Inflammatory macrophage (primary cell): ENCODE data around the gene SLC39A5.
"Not testable (repeated sequence)": the region's sequence is repeated elsewhere in the genome, so short reads cannot be mapped to it uniquely, and the experiment has no call there.

Experiments
- DNase-seq, 2 donors: peaks; one replicate each; pipeline ENCODE4 v3.0.0-alpha.2; 2020 to 2022

SLC39A5 gene

GRCh38 chr12:56247923-56248322 is 18.1 kb downstream of the SLC39A5 start:
- no peak for DNase-seq

- no peak for DNase-seq
Observed at GRCh38 chr12:56248711-56249110, 18.9 kb downstream of the SLC39A5 start.

- no peak for DNase-seq
Observed at GRCh38 chr12:56252649-56253048, 22.8 kb downstream of the SLC39A5 start.

GRCh38 chr12:56253091-56253490 is 23.2 kb downstream of the SLC39A5 start:
- no peak for DNase-seq

GRCh38 chr12:56255671-56256070 is 25.8 kb downstream of the SLC39A5 start:
- DNase-seq, result no peak

GRCh38 chr12:56256326-56256960 is 26.6 kb downstream of the SLC39A5 start:
- DNase-seq, result no peak

GRCh38 chr12:56257071-56257470 is 27.2 kb downstream of the SLC39A5 start:
- no peak for DNase-seq

- DNase-seq, result peak in 1 of 2 donors; percentile 9
Observed at GRCh38 chr12:56257491-56258067, 27.7 kb downstream of the SLC39A5 start.

GRCh38 chr12:56258068-56258819 is 28.4 kb downstream of the SLC39A5 start, which contains the start of gene ANKRD52:
TSS of gene ANKRD52 (minus strand) at chr12:56258384. CDS start at chr12:56258269, 115 bp downstream.
- peak; percentile 70 to 78 for DNase-seq

- no peak for DNase-seq
Observed at GRCh38 chr12:56258820-56259183, 29.0 kb downstream of the SLC39A5 start.

- DNase-seq, result no peak
Observed at GRCh38 chr12:56260380-56260779, 30.5 kb downstream of the SLC39A5 start.

GRCh38 chr12:56260921-56261320 is 31.1 kb downstream of the SLC39A5 start:
- no peak for DNase-seq

- no peak for DNase-seq
Observed at GRCh38 chr12:56261503-56262232, 31.8 kb downstream of the SLC39A5 start.

- DNase-seq, result not testable (repeated sequence)
Observed at GRCh38 chr12:56262955-56263354, 33.1 kb downstream of the SLC39A5 start.

GRCh38 chr12:56266068-56266692 is 36.3 kb downstream of the SLC39A5 start:
- DNase-seq, result not testable (repeated sequence)

GRCh38 chr12:56266693-56267442 is 37.0 kb downstream of the SLC39A5 start, which contains the start of gene COQ10A:
TSS of gene COQ10A (plus strand) at chr12:56266942. CDS start at chr12:56267119, 177 bp downstream.
- DNase-seq, result peak; percentile 68 to 74

- no peak for DNase-seq
Observed at GRCh38 chr12:56267443-56268071, 37.7 kb downstream of the SLC39A5 start.

- no peak for DNase-seq
Observed at GRCh38 chr12:56271031-56271430, 41.2 kb downstream of the SLC39A5 start.

GRCh38 chr12:56272468-56272867 is 42.6 kb downstream of the SLC39A5 start:
- not testable (repeated sequence) for DNase-seq

- DNase-seq, result no peak
Observed at GRCh38 chr12:56274299-56274698, 44.4 kb downstream of the SLC39A5 start.

GRCh38 chr12:56278905-56279304 is 49.1 kb downstream of the SLC39A5 start:
- no peak for DNase-seq
